Neural progenitor cell (in vitro differentiated cells): ENCODE results near the gene PCDH15. TPM values are rescaled to one million over a fixed set of nuclear protein-coding genes. Genes with fewer than 3 reads are reported as not detected.

Experiments
- DNase-seq: peaks from one replicate; pipeline ENCODE4 v3.0.0-alpha.2; 2016; ENCODE audit warnings: low spot score
- H2AFZ ChIP-seq: fragments of 200-600 bp; sonication (generic); replicated peaks from 2 replicates; pipeline ENCODE4 v1.6.1; 2016; ENCODE audit warnings: antibody characterized with exemption
- H3F3A ChIP-seq: fragments of 200-600 bp; sonication (generic); 2 replicates; pipeline ENCODE4 v1.6.1; 2016; ENCODE audit warnings: antibody characterized with exemption, low read depth
- H3K27ac ChIP-seq: fragments of 200-600 bp; sonication (generic); 2 replicates; pipeline ENCODE4 v1.5.1; 2016; ENCODE audit warnings: mild to moderate bottlenecking
- H3K27me3 ChIP-seq: fragments of 200-600 bp; sonication (generic); 2 replicates; pipeline ENCODE4 v1.6.1; 2016; ENCODE audit warnings: mild to moderate bottlenecking, moderate library complexity
- H3K36me3 ChIP-seq: fragments of 200-600 bp; sonication (generic); 2 replicates; pipeline ENCODE4 v1.5.1; 2016
- H3K4me1 ChIP-seq: fragments of 200-600 bp; sonication (generic); 2 replicates; pipeline ENCODE4 v1.6.1; 2016; ENCODE audit warnings: mixed run types
- H3K4me2 ChIP-seq: fragments of 200-600 bp; sonication (generic); 2 replicates; pipeline ENCODE4 v1.6.1; 2016
- H3K4me3 ChIP-seq: fragments of 200-600 bp; sonication (generic); 2 replicates; pipeline ENCODE4 v1.5.1; 2016
- H3K79me2 ChIP-seq: fragments of 200-600 bp; sonication (generic); 2 replicates; pipeline ENCODE4 v1.6.1; 2016; ENCODE audit warnings: low read depth
- H3K9ac ChIP-seq: fragments of 200-600 bp; sonication (generic); 2 replicates; pipeline ENCODE4 v1.6.1; 2016
- H3K9me3 ChIP-seq: fragments of 200-600 bp; sonication (generic); 2 replicates; pipeline ENCODE4 v1.5.1; 2016; ENCODE audit warnings: low read depth
- H4K20me1 ChIP-seq: fragments of 200-600 bp; sonication (generic); 2 replicates; pipeline ENCODE4 v1.6.1; 2016; ENCODE audit warnings: low read depth
- H3K27ac Mint-ChIP-seq: 3 replicates; pipeline ENCODE4 v1.8.0; 2021; ENCODE audit warnings: mixed read lengths
- H3K27me3 Mint-ChIP-seq: 2 replicates; pipeline ENCODE4 v1.8.0; 2022; ENCODE audit warnings: low read depth, mild to moderate bottlenecking, inconsistent platforms, moderate library complexity, mixed read lengths; ENCODE audit not compliant: insufficient read depth
- H3K36me3 Mint-ChIP-seq: 3 replicates; pipeline ENCODE4 v1.8.0; 2021; ENCODE audit warnings: mixed read lengths
- H3K4me1 Mint-ChIP-seq: 3 replicates; pipeline ENCODE4 v1.8.0; 2021; ENCODE audit warnings: mixed read lengths
- H3K4me3 Mint-ChIP-seq: 3 replicates; pipeline ENCODE4 v1.8.0; 2021; ENCODE audit warnings: mild to moderate bottlenecking, moderate library complexity, mixed read lengths
- H3K9me3 Mint-ChIP-seq: 3 replicates; pipeline ENCODE4 v1.8.0; 2020; ENCODE audit warnings: mixed read lengths
- CTCF ChIP-seq: fragments of 200-600 bp; sonication (generic); IDR thresholded peaks from 2 replicates; pipeline ENCODE4 v1.5.1; 2017; ENCODE audit warnings: antibody characterized with exemption, mild to moderate bottlenecking
- EZH2 ChIP-seq: fragments of 200-600 bp; sonication (generic); IDR thresholded peaks from 2 replicates; pipeline ENCODE4 v1.6.1; 2017; ENCODE audit warnings: antibody characterized with exemption, mild to moderate bottlenecking, moderate library complexity
- EZH2phosphoT487 ChIP-seq: fragments of 200-600 bp; sonication (generic); IDR thresholded peaks from 2 replicates; pipeline ENCODE4 v1.6.1; 2017; ENCODE audit warnings: antibody characterized with exemption
- total RNA-seq: library from RNA; depleted of rRNA; stranded (reverse); fragments of >200 nt; gene quantifications from 2 replicates; pipeline ENCODE4 v1.2.3, GENCODE V29; 2015; ENCODE audit warnings: low replicate concordance

The PCDH15 gene
- total RNA-seq, 1 donor from 2014 or later = 0.17 TPM

GRCh38 chr10:54159924-54160323, 641.1 kb downstream of the PCDH15 start:
- no peak for TF ChIP-seq CTCF
- no peak for TF ChIP-seq EZH2phosphoT487
- TF ChIP-seq EZH2 = no peak
- no peak for DNase-seq

DNA sequence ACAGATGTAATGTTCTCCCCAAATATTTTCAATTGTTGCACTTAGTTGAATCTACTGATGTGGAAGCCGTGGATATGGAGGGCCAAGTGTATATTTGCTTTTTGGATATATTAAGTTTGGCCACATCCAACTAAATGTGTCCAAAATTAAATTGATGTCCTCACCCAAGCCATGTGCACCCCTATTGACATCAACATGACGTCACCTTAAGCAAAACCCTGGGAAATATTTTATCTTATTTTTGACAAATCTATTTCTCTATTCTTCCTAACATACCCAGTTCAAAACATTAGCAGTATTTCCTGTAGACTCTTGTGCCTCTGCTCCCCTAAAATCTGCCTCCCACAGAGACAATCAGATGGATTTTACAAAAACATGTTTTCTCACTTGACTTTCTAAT, 652.5 kb downstream of the PCDH15 start:
- Mint-ChIP-seq H3K4me1 (no peaks in the 10 kb centered on the region), H3K4me3 (no peak overlapping the region), H3K36me3 (no peaks in the 10 kb centered on the region), H3K9me3 (no peaks in the 10 kb centered on the region), H3K27ac (no peak overlapping the region), H3K27me3 (no peaks in the 10 kb centered on the region)
- no peak overlapping the region for H3K9ac ChIP-seq
- H4K20me1 ChIP-seq = no peaks in the 10 kb centered on the region
- no peaks in the 10 kb centered on the region for H3K36me3 ChIP-seq
- H3K4me2 ChIP-seq = no peak overlapping the region
- H3K4me1 ChIP-seq = no peaks in the 10 kb centered on the region
- H2AFZ ChIP-seq = no peak overlapping the region
- no peak overlapping the region for H3K4me3 ChIP-seq
- H3K27me3 ChIP-seq = no peaks in the 10 kb centered on the region
- no peaks in the 10 kb centered on the region for H3F3A ChIP-seq
- TF ChIP-seq EZH2 (no peak), CTCF (no peak), EZH2phosphoT487 (no peak)
- no peak overlapping the region for H3K27ac ChIP-seq
- H3K9me3 ChIP-seq = no peaks in the 10 kb centered on the region
- H3K79me2 ChIP-seq = no peaks in the 10 kb centered on the region
- DNase-seq = no peak

More at GRCh38 chr10:54159924-54160323, 641.1 kb downstream of the PCDH15 start:
- Mint-ChIP-seq H3K4me1 (no peaks in the 10 kb centered on the region), H3K36me3 (no peaks in the 10 kb centered on the region), H3K9me3 (no peaks in the 10 kb centered on the region), H3K27ac (no peak overlapping the region), H3K27me3 (no peaks in the 10 kb centered on the region), H3K4me3 (no peak overlapping the region)
- no peak overlapping the region for H3K9ac ChIP-seq
- H3K4me2 ChIP-seq = no peak overlapping the region
- H2AFZ ChIP-seq = no peak overlapping the region
- H3K4me3 ChIP-seq = no peak overlapping the region
- no peaks in the 10 kb centered on the region for H3K79me2 ChIP-seq
- H3F3A ChIP-seq = no peaks in the 10 kb centered on the region
- H3K9me3 ChIP-seq = no peaks in the 10 kb centered on the region
- H4K20me1 ChIP-seq = no peaks in the 10 kb centered on the region
- H3K27ac ChIP-seq = no peak overlapping the region
- no peaks in the 10 kb centered on the region for H3K27me3 ChIP-seq
- no peaks in the 10 kb centered on the region for H3K36me3 ChIP-seq
- H3K4me1 ChIP-seq = no peaks in the 10 kb centered on the region

- H3K27me3 ChIP-seq = no peaks in the 10 kb centered on the region
- Mint-ChIP-seq H3K27me3 (peaks cover 3% of the 10 kb centered on the region), H3K4me3 (no peak overlapping the region), H3K9me3 (peaks cover 36% of the 10 kb centered on the region), H3K4me1 (no peaks in the 10 kb centered on the region), H3K27ac (no peak overlapping the region), H3K36me3 (peaks cover 2% of the 10 kb centered on the region)
- no peaks in the 10 kb centered on the region for H3K4me1 ChIP-seq
- no peak overlapping the region for H2AFZ ChIP-seq
- H3K4me3 ChIP-seq = no peak overlapping the region
- no peak overlapping the region for H3K27ac ChIP-seq
- no peak overlapping the region for H3K4me2 ChIP-seq
- H3K9ac ChIP-seq = no peak overlapping the region
- H3K9me3 ChIP-seq = peaks cover 18% of the 10 kb centered on the region
- TF ChIP-seq CTCF (no peak), EZH2phosphoT487 (no peak), EZH2 (no peak)
- H3K79me2 ChIP-seq = no peaks in the 10 kb centered on the region
- no peaks in the 10 kb centered on the region for H3F3A ChIP-seq
- H4K20me1 ChIP-seq = no peaks in the 10 kb centered on the region
- peaks cover 5% of the 10 kb centered on the region for H3K36me3 ChIP-seq
- DNase-seq = no peak
These were observed 661.1 kb downstream of the PCDH15 start for GRCh38 chr10:54139819-54140428.
